Muscle of arm (tissue), 12 donors: Measurements from ENCODE around the gene PALM3. TPM values are rescaled to one million over a fixed set of nuclear protein-coding genes. Genes with fewer than 3 reads are reported as not detected.
"Not testable (repeated sequence)": the region's sequence is repeated elsewhere in the genome, so short reads cannot be mapped to it uniquely, and the experiment has no call there.

Source experiments
- DNase-seq: peaks from one replicate; pipeline ENCODE4 v3.0.0-alpha.2; 2013
- polyA plus RNA-seq, 12 donors: library from polyadenylated mRNA; unstranded; fragments of 120-200 nt; gene quantifications; one replicate each; pipeline ENCODE4 v1.2.1, GENCODE V29; 2013; ENCODE audit not compliant: insufficient read length in 12 of 12

PALM3 gene
- polyA plus RNA-seq, 12 donors = 0.35 to 2.5 (median 0.71) TPM; not detected in 2

GRCh38 chr19:14031719-14032480 is 30.0 kb downstream of the PALM3 start, which contains the start of gene IL27RA:
TSS of gene IL27RA (plus strand) at chr19:14031762. CDS start at chr19:14031873, 111 bp downstream.
- peak; percentile 62 for DNase-seq

DNA sequence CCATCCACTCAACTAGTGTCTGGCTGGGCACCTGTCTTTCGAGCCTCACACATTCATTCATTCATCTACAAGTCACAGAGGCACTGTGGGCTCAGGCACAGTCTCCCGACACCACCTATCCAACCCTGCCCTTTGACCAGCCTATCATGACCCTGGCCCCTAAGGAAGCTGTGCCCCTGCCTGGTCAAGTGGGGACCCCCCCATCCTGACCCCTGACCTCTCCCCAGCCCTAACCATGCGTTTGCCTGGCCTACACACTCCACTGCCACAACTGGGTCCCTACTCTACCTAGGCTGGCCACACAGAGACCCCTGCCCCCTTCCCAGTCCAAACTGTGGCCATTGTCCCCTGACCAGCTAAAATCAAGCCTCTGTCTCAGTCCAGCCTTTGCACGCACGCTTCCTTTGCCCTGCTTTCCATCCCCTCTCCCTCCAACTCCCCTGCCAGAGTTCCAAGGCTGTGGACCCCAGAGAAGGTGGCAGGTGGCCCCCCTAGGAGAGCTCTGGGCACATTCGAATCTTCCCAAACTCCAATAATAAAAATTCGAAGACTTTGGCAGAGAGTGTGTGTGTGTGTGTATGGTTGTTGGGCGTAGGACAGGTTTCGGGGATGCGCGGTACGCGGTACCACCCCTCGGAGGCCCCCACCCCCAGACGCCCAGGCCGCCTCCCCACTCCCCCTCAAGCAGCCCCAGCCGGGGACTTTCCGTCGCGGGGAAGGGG is 30.7 kb downstream of the PALM3 start:
- no peak for DNase-seq

DNA sequence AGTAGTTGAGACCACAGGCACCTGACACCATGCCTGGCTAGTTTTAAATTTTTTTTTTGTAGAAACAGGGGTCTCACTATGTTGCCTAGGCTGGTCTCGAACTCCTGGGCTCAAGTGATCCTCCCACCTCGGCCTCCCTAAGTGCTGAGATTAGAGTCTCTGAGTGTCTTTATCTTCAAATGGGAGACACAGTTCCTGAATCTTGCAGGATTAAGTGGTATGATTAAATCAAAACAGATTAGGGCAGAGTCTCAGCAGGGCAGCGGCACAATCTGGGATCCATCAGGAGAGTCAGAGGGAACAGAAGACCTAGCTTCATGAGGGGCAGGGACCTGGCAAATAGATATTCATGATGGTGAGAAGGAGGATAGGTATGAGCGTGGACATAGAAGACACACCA is 33.0 kb downstream of the PALM3 start:
- no peak for DNase-seq

GRCh38 chr19:14027856-14028450 is 33.9 kb downstream of the PALM3 start, which contains the start of gene RLN3:
TSS of gene RLN3 (plus strand) at chr19:14028148. CDS start at chr19:14028205, 57 bp downstream.
- DNase-seq = no peak

GRCh38 chr19:14026652-14027192 is 35.2 kb downstream of the PALM3 start:
- DNase-seq = not testable (repeated sequence)

- DNase-seq = no peak
Measured at GRCh38 chr19:14023404-14024235, 38.3 kb downstream of the PALM3 start.

- no peak for DNase-seq
Measured at GRCh38 chr19:14022469-14022868, 39.4 kb downstream of the PALM3 start.

DNA sequence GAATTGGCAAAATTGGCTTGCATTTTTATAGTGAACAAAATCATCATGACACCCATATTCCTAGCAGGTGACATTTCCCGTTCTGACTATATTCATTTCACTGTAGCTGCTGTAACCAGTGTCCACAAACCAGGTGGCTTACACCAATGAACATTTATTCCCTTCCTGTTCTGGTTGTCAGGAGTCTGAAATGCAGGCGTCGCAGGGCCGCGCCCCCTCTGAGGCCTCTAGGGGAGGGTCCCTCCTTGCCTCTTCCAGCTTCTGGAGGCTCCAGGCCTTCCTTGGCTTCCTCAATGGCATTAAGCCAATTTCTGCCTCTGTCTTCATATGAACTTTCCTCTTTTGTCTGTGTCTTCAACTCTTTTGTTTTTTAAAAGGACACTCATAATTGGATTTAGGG is 40.4 kb downstream of the PALM3 start:
- no peak for DNase-seq

DNA sequence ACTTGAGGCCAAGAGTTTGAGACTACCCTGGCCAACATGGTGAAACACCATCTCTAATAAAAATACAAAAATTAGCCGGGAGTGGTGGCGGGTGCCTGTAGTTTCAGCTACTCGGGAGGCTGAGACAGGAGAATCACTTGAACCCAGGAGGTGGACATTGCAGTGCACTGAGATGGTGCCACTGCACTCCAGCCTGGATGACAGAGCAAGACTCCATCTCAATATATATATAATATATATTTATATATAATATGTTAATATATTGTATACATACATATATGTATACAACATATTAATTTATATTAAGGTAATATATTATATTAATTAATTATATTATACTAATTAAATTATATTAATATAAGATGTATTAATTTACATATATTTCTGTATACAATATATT is 42.1 kb downstream of the PALM3 start:
- not testable (repeated sequence) for DNase-seq

DNA sequence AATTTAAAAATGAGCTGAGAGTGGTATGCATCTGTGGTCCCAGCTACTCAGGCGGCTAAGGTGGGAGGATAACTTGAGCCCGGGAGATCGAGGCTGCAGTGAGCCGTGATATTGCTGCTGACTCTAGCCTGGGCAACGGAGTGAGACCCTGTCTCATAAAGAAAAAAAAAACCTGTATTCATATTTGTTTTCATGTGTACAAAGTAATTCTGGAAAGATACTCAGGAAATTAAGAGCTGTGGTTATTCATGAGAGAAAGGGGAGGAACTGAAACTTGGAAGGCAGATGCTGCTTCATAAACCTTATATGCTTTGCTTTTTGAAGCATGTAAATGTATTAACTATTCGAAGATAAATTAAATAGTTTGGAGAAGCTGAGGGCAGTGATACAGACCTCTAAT is 42.8 kb downstream of the PALM3 start:
- DNase-seq = no peak

DNA sequence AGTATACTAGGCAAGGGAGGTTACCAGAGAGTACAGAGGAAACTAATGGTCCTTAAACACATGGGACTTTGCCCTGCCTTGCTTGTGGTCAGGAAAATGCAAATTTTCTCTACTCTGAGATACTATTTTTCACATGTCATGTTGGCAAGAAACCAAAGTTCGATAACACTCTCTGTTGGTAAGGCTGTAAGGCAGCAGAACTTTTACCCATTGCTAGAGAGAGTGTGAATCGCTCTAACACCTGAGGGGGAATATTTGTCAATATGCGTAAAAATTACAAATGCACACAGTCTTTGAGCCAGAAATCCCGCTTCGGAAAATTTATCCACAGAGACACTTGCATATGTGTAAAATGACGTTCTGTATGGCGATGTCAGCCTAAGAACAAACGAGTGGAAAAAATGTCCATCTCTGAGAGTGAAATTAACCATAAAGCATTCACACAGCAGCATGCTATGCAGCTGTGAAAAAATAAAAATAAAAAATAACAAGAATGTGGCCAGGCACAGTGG is 46.3 kb downstream of the PALM3 start:
- DNase-seq = no peak

- DNase-seq = no peak
Measured at GRCh38 chr19:14012378-14012915, 49.4 kb downstream of the PALM3 start.

- DNase-seq = no peak
Measured at GRCh38 chr19:14006766-14007562, 54.9 kb downstream of the PALM3 start.

DNA sequence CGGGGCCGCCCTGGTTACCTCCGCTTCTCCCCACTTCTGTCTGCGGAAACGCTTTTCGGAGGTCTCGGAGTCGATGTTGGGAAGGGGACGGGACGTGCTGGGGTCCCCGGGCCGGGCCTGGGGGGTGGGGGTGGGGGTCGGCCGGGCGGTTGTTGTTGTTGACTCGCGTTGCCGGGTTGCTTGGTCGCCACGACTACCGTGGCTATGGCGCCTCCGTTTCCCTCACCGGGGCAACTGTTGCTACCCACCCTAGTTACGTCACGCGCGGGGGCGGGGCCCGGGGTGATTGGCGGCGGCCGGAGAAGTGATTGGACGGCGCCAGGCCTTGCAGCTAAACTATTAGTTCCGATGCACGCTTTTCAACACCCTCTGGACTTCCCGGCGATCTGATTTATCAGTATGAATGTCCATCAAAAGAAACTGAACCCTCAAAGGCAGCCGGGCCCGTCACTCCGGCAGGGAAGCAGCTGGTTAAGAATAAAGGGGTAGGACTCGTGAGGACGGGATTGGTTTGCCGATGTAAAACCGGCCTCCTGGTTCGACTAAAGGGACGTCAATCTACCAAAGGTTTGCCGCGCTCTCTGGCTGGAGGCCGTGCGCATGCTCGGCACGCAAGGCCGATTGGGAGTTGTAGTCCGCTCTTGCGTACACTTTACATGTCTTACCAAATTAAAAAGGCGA is 55.7 kb downstream of the PALM3 start, which contains the start of gene RFX1:
RFX1 (minus strand) TSS at position 236 of the 681 bp plus-strand sequence. CDS start 12,477 bp downstream, outside the sequence.
- DNase-seq = peak; percentile 99

DNA sequence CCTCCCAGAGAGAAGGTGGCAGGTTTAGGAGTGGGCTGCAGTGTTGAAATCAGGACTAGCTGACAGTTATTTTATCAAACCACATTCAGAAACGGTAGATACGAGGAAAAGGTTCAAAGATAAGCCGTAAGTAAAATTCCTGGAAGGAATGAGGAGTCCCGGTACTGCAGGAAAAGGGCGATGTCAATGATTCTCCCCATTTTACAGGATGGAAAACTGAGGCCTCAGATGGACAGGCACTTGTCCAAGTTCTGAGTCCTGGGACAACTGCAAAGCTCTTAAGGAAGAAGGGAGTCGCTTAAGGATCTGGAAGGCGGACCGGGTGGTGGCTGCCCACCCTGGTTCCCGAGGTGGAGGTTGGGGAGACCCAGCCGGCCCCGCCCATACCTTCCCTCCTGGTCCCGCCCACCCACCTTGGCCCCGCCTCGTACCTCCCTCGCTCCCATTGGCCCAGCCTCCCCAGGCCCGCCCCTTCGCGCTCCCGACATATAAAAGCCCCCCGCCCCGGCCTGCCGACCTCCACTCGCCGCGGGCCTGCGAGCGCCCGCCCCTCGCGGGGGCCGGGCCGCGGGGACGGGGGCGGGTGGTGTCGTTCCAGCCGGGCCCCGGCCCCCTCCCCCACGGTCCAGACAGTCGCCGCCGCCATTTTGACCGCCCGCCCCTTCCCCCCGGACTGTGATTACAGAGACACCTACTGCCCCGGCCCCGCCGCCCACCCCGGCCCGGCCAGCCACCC is 56.4 kb downstream of the PALM3 start:
- DNase-seq = peak; percentile 86

GRCh38 chr19:14004619-14005348 is 57.1 kb downstream of the PALM3 start:
- no peak for DNase-seq
